ENCODE data around the gene NTSR1. TPM values are rescaled to one million over a fixed set of nuclear protein-coding genes. Genes with fewer than 3 reads are reported as not detected.

The NTSR1 gene
- total and polyA plus RNA-seq, 9 donors = 0.05 to 0.23 (median 0.08) TPM; not detected in 5

DNA sequence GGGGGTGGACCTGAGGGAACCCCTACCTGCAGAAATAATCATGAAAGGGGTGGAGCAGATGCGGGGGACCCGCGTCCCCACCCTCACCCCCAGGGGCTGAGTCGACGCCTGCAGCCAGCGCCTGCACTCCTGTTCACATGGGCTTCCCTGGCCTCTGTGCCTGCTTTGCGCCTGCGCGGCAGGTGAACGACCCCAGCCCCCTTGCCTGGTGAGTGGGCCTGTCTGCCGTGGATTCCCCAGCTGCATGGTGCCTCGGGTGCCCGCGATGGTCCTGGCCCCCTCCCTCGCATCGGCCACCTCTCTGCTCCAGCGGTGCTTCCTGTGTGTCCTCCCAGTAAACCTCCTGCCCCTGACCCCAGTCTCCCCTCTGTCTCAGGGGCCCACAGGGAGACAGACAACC lies 18.8 kb upstream of the NTSR1 start:
- H3K27me3 ChIP-seq = no peaks in the 10 kb centered on the region
- no peaks in the 10 kb centered on the region for H3K4me1 ChIP-seq (ENCODE audit: insufficient read depth)
- TF ChIP-seq EP300 (IDR thresholded peaks at IDR 0.05) = no peak
- no peak for TF ChIP-seq CTCF (IDR thresholded peaks at IDR 0.05)
- TF ChIP-seq POLR2A (IDR thresholded peaks at IDR 0.05) = no peak
- 73 to 83% (median 79%) methylated on average over 17 of the region's 17 CpGs for WGBS, 3 donors
- no peaks in the 10 kb centered on the region for H3K36me3 ChIP-seq
- no peak for DNase-seq
- H3K27ac ChIP-seq = no peak overlapping the region
- intact Hi-C loops (cut with DNase I) = no loop called here
- H3K4me3 ChIP-seq = no peak overlapping the region
- no peaks in the 10 kb centered on the region for H3K9me3 ChIP-seq

- no peaks in the 10 kb centered on the region for H3K9me3 ChIP-seq
- TF ChIP-seq EP300 (IDR thresholded peaks at IDR 0.05) (no peak), POLR2A (IDR thresholded peaks at IDR 0.05) (no peak), CTCF (IDR thresholded peaks at IDR 0.05) (no peak)
- WGBS, 3 donors = 75 to 84% (median 79%) methylated on average over 17 of the region's 17 CpGs
These were observed 18.3 kb upstream of the NTSR1 start for GRCh38 chr20:62690261-62690820.

GRCh38 chr20:62691487-62691886 lies 17.1 kb upstream of the NTSR1 start:
- H3K36me3 ChIP-seq = no peaks in the 10 kb centered on the region
- no peaks in the 10 kb centered on the region for H3K27me3 ChIP-seq
- whole genome bisulfite sequencing, 3 donors = 75 to 77% (median 77%) methylated on average over 15 of the region's 15 CpGs
- no peaks in the 10 kb centered on the region for H3K4me1 ChIP-seq (ENCODE audit: insufficient read depth)
- H3K4me3 ChIP-seq = no peak overlapping the region
- no peak overlapping the region for H3K27ac ChIP-seq
- H3K9me3 ChIP-seq = no peaks in the 10 kb centered on the region
- no peak for TF ChIP-seq POLR2A (IDR thresholded peaks at IDR 0.05)
- TF ChIP-seq CTCF (IDR thresholded peaks at IDR 0.05) = no peak
- TF ChIP-seq EP300 (IDR thresholded peaks at IDR 0.05) = no peak
- intact Hi-C loops (cut with DNase I) = no loop called here
- DNase-seq = no peak

More at GRCh38 chr20:62690261-62690820, 18.3 kb upstream of the NTSR1 start:
- Histone ChIP-seq H3K4me1 (ENCODE audit: insufficient read depth) (no peaks in the 10 kb centered on the region), H3K27me3 (no peaks in the 10 kb centered on the region), H3K36me3 (no peaks in the 10 kb centered on the region), H3K27ac (no peak overlapping the region), H3K4me3 (no peak overlapping the region)
- intact Hi-C loops (cut with DNase I) = no loop called here
- DNase-seq = no peak

DNA sequence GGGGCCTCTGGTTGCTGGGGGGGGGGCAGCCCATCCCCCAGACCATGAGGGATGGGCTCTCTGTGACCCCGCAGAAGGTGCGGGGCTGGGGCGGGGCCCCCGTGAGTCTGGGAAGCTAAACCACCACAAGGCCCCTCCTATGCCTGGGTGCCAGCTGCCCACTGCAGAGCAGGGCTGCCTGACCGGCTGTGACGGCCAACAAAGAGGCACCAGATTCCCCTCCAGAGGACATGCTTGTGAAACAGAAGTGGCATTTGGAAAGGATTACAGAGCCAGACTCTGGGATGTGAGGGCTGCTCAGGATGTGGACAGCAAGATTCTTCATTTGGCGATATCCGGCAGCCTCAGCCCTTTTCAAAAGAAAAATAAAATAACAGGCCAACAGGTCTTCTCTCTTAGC lies 16.5 kb upstream of the NTSR1 start:
- Histone ChIP-seq H3K27me3 (no peaks in the 10 kb centered on the region), H3K36me3 (no peaks in the 10 kb centered on the region), H3K4me1 (ENCODE audit: insufficient read depth) (no peaks in the 10 kb centered on the region), H3K4me3 (no peak overlapping the region), H3K27ac (no peak overlapping the region), H3K9me3 (no peaks in the 10 kb centered on the region)
- intact Hi-C loops (cut with DNase I) = no loop called here
- 70 to 84% (median 72%) methylated on average over 8 of the region's 8 CpGs for WGBS, 3 donors
- DNase-seq = no peak
- TF ChIP-seq EP300 (IDR thresholded peaks at IDR 0.05) (no peak), CTCF (IDR thresholded peaks at IDR 0.05) (no peak), POLR2A (IDR thresholded peaks at IDR 0.05) (no peak)

Data from ovary (tissue), 9 donors.